CD4-positive, alpha-beta T cell (primary cell): ENCODE measurements around the gene SLIT1. TPM values are rescaled to one million over a fixed set of nuclear protein-coding genes. Genes with fewer than 3 reads are reported as not detected.

ENCODE experiments used
- ATAC-seq: fragments of 200-7000 bp; cut with Tn5 transposase; one replicate; pipeline ENCODE4 v1.10.0; 2022; ENCODE audit warnings: mild to moderate bottlenecking; ENCODE audit not compliant: poor library complexity
- CTCF ChIA-PET: fragments of 350-600 bp; sonication (Branson Sonifier 250); formaldehyde crosslinking; loops from one replicate; lab custom pipeline; 2021; ENCODE audit warnings: antibody characterized with exemption, inconsistent platforms; lab: Charles Lee
- POLR2A ChIA-PET: fragments of 350-600 bp; sonication (Branson Sonifier 250); formaldehyde crosslinking; loops from one replicate; lab custom pipeline; 2021; ENCODE audit warnings: antibody characterized with exemption, inconsistent platforms; lab: Charles Lee
- DNase-seq, 14 experiments: peaks; one replicate each; pipeline ENCODE4 v3.0.0-alpha.2; 2013 to 2020; ENCODE audit warnings: mixed read lengths in 2 of 14
- H3K27ac ChIP-seq, 2 donors: one replicate each; pipeline versions ENCODE4 v1.5.1 to v1.7.0; 2013; ENCODE audit warnings: low read length in 2 of 2, low read depth in 1 of 2, mild to moderate bottlenecking in 1 of 2
- H3K27me3 ChIP-seq, 2 experiments: 1 replicate in 1 of 2; 2 replicates in 1 of 2; pipeline versions ENCODE4 v1.6.1 to v1.7.0; 2013; ENCODE audit warnings: low read length in 2 of 2, control low read depth in 1 of 2, mild to moderate bottlenecking in 1 of 2, moderate library complexity in 1 of 2; ENCODE audit not compliant: insufficient read depth in 2 of 2, control insufficient read depth in 1 of 2
- H3K36me3 ChIP-seq: one replicate; pipeline ENCODE4 v1.6.1; 2013; ENCODE audit warnings: low read length, control low read depth; ENCODE audit not compliant: insufficient read depth
- H3K4me1 ChIP-seq: one replicate; pipeline ENCODE4 v1.6.1; 2013; ENCODE audit warnings: low read length, control low read depth; ENCODE audit not compliant: insufficient read depth
- H3K4me3 ChIP-seq: one replicate; pipeline ENCODE4 v1.5.1; 2013; ENCODE audit warnings: mild to moderate bottlenecking, low read length, moderate library complexity
- H3K9me3 ChIP-seq, 2 experiments: 1 replicate in 1 of 2; 2 replicates in 1 of 2; pipeline versions ENCODE4 v1.6.1 to v1.7.0; 2013; ENCODE audit warnings: low read length in 2 of 2, mild to moderate bottlenecking in 2 of 2, control low read depth in 1 of 2, moderate library complexity in 1 of 2; ENCODE audit not compliant: control insufficient read depth in 1 of 2, insufficient read depth in 1 of 2
- H3K27ac Mint-ChIP-seq: one replicate; pipeline ENCODE4 v1.8.0; 2020; ENCODE audit warnings: mixed read lengths
- H3K27me3 Mint-ChIP-seq: one replicate; pipeline ENCODE4 v1.8.0; 2021; ENCODE audit warnings: mixed read lengths
- H3K36me3 Mint-ChIP-seq: one replicate; pipeline ENCODE4 v1.8.0; 2021; ENCODE audit warnings: low read depth, mixed read lengths
- H3K4me1 Mint-ChIP-seq: one replicate; pipeline ENCODE4 v1.8.0; 2021; ENCODE audit warnings: low read depth, mixed read lengths
- H3K4me3 Mint-ChIP-seq: one replicate; pipeline ENCODE4 v1.8.0; 2020; ENCODE audit warnings: mild to moderate bottlenecking, mixed read lengths
- H3K9me3 Mint-ChIP-seq: one replicate; pipeline ENCODE4 v1.8.0; 2020; ENCODE audit warnings: mixed read lengths
- intact Hi-C, 2 experiments: fragments of 100-400 bp; cut with DNase I in 1 of 2; cut with micrococcal nuclease in 1 of 2; formaldehyde crosslinking; loops; one replicate each; pipeline versions ENCODE4 v1.15.1 to v1.9.0; 2023 to 2025; cut with DNase I, micrococcal nuclease
- total RNA-seq, 174 experiments: library from RNA in 2 of 174; stranded (reverse) in 2 of 174; gene quantifications; one replicate each; pipeline ENCODE4 v1.2.3 and lab custom pipeline; 2021 to 2026
- TF ChIP-seq, protein P1 (sequence below): fragments of 200-600 bp; IDR thresholded peaks from one replicate; pipeline ENCODE4 v1.8.0; 2022; ENCODE audit warnings: antibody characterized with exemption, mild to moderate bottlenecking

SLIT1 gene
- total RNA-seq, 2 experiments from 2014 or later, result 0.30 to 0.39 TPM

- intact Hi-C loops, result no loop called here
- Mint-ChIP-seq H3K27me3 (peaks cover 43% of the 10 kb centered on the region), H3K27ac (no peak overlapping the region), H3K4me3 (no peak overlapping the region), H3K9me3 (no peaks in the 10 kb centered on the region), H3K4me1 (no peaks in the 10 kb centered on the region), H3K36me3 (no peaks in the 10 kb centered on the region)
- TF ChIP-seq, protein P1, sequence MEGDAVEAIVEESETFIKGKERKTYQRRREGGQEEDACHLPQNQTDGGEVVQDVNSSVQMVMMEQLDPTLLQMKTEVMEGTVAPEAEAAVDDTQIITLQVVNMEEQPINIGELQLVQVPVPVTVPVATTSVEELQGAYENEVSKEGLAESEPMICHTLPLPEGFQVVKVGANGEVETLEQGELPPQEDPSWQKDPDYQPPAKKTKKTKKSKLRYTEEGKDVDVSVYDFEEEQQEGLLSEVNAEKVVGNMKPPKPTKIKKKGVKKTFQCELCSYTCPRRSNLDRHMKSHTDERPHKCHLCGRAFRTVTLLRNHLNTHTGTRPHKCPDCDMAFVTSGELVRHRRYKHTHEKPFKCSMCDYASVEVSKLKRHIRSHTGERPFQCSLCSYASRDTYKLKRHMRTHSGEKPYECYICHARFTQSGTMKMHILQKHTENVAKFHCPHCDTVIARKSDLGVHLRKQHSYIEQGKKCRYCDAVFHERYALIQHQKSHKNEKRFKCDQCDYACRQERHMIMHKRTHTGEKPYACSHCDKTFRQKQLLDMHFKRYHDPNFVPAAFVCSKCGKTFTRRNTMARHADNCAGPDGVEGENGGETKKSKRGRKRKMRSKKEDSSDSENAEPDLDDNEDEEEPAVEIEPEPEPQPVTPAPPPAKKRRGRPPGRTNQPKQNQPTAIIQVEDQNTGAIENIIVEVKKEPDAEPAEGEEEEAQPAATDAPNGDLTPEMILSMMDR, result no peak
- H3K9me3 ChIP-seq, result no peaks in the 10 kb centered on the region
- H3K27ac ChIP-seq, result no peak overlapping the region
- ChIA-PET POLR2A (no interaction called here), CTCF (no interaction called here)
- peaks cover 1% of the 10 kb centered on the region for H3K4me1 ChIP-seq
- no peak for ATAC-seq
- no peak overlapping the region for H3K4me3 ChIP-seq
- peaks cover 4 to 16% of the 10 kb centered on the region in 2 experiments for H3K27me3 ChIP-seq
- no peaks in the 10 kb centered on the region for H3K36me3 ChIP-seq
- DNase-seq, result no peak
Measured at GRCh38 chr10:97090035-97090434, 95.7 kb downstream of the SLIT1 start.

DNA sequence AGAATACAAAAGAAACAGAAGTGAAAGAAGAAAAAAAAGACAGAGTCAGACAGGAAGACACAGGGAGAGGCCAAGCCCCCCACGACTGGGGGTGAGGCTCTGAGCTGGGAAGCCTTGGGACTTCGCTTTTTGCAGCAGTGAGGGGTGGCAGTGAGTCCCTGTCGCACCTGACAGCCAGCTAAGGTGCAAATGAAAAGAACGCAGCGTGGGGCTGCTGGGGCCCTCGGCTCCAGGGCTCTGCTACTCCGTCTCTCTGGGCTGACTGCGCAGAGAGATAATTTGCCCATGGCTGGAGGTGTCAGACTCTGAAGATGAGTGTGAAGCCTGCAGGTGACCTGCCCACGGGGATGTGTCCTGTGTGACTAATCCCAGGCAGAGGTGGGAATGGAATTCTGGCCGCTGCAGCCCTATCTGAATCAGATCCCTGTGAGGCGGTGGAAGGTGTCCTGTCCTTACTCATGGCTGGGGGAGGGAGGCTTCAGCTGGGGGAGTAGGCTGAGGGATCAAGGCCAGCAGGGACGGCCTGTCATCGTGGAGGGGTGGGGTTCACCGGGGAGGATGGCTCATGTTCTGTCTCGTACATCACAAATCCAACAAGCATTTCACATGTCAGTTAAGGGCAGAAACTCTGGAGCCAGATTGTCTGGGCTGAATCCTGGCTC lies 96.4 kb downstream of the SLIT1 start:
- Histone ChIP-seq H3K36me3 (no peaks in the 10 kb centered on the region), H3K27ac (no peak overlapping the region), H3K27me3 (peaks cover 4 to 15% of the 10 kb centered on the region in 2 experiments), H3K4me3 (no peak overlapping the region), H3K4me1 (no peaks in the 10 kb centered on the region), H3K9me3 (no peaks in the 10 kb centered on the region)
- ChIA-PET POLR2A (no interaction called here), CTCF (no interaction called here)
- no peaks in the 10 kb centered on the region for H3K9me3 Mint-ChIP-seq
- no peak overlapping the region for H3K4me3 Mint-ChIP-seq
- H3K27me3 Mint-ChIP-seq, result peaks cover 40% of the 10 kb centered on the region
- ATAC-seq (no peak), DNase-seq (no peak)
- TF ChIP-seq, protein P1, result no peak
- no peak overlapping the region for H3K27ac Mint-ChIP-seq
- no peaks in the 10 kb centered on the region for H3K4me1 Mint-ChIP-seq
- H3K36me3 Mint-ChIP-seq, result no peaks in the 10 kb centered on the region
- intact Hi-C loops, result no loop called here

- DNase-seq, result no peak
- Mint-ChIP-seq H3K4me1 (no peaks in the 10 kb centered on the region), H3K36me3 (no peaks in the 10 kb centered on the region), H3K9me3 (no peaks in the 10 kb centered on the region), H3K27ac (no peak overlapping the region), H3K4me3 (no peak overlapping the region), H3K27me3 (peaks cover 47% of the 10 kb centered on the region)
- intact Hi-C loops, result no loop called here
- ChIA-PET POLR2A (no interaction called here), CTCF (no interaction called here)
- Histone ChIP-seq H3K4me3 (no peak overlapping the region), H3K27me3 (peaks cover 4 to 16% of the 10 kb centered on the region in 2 experiments), H3K36me3 (no peaks in the 10 kb centered on the region), H3K27ac (no peak overlapping the region), H3K9me3 (no peaks in the 10 kb centered on the region), H3K4me1 (no peaks in the 10 kb centered on the region)
- no peak for ATAC-seq
- TF ChIP-seq, protein P1, result no peak
Measured at GRCh38 chr10:97087296-97087695, 98.5 kb downstream of the SLIT1 start.
